K562 (cell line): ENCODE data around the gene AUNIP. TPM values are rescaled to one million over a fixed set of nuclear protein-coding genes. Genes with fewer than 3 reads are reported as not detected.

Experiments used
- ATAC-seq: fragments of 200-7000 bp; cut with Tn5 transposase; 3 replicates; pipeline ENCODE4 v1.9.1; 2020; ENCODE audit warnings: moderate library complexity
- BruUV-seq: library from RNA; stranded (reverse); fragments of 400-500 nt; replicated peaks from 2 replicates; lab custom pipeline; 2021; lab: Mats Ljungman, UMichigan
- CTCF ChIA-PET: fragments of 300-600 bp; formaldehyde crosslinking; extraction: SDS; loops from one replicate; lab custom pipeline; 2021; ENCODE audit warnings: low intra/inter-chr PET ratio; lab: Yijun Ruan, JAX
- POLR2A ChIA-PET: fragments of 300-600, 350-650 bp; sonication (Branson Sonifier 250); formaldehyde crosslinking; extraction: SDS; loops from one replicate; lab custom pipeline; 2021; ENCODE audit warnings: antibody characterized with exemption, inconsistent platforms; lab: Yijun Ruan, JAX
- DNase-seq, 4 experiments: peaks; one replicate each; pipeline versions ENCODE4 v3.0.0 to v3.0.0-alpha.2; 2011 to 2018; ENCODE audit warnings: low spot score in 3 of 4, mixed read lengths in 3 of 4; ENCODE audit errors: extremely low read depth in 1 of 4
- FAIRE-seq: peaks from 2 replicates; lab custom pipeline; 2011; peaks lifted over from hg19 to GRCh38; lab: Jason Lieb, UNC
- H2AFZ ChIP-seq: 2 replicates; pipeline ENCODE4 v1.6.0; 2011; ENCODE audit warnings: low read depth, low read length, control low read depth, inconsistent platforms
- H3K27ac ChIP-seq: fragments of 200-600 bp; 3 replicates; pipeline ENCODE4 v1.8.0; 2011; ENCODE audit warnings: low read depth, mild to moderate bottlenecking, control low read depth, inconsistent platforms, low read length, moderate library complexity, mixed read lengths; ENCODE audit errors: extremely low read depth
- H3K27me3 ChIP-seq, 2 experiments: fragments of 300-600 bp in 1 of 2; 2 replicates in 1 of 2; 3 replicates in 1 of 2; pipeline versions ENCODE4 v1.6.0 to v1.8.0; 2011; ENCODE audit warnings: inconsistent platforms in 2 of 2, low read length in 2 of 2, mild to moderate bottlenecking in 1 of 2, mixed read lengths in 1 of 2, moderate library complexity in 1 of 2; ENCODE audit not compliant: control insufficient read depth in 2 of 2, insufficient read depth in 2 of 2
- H3K36me3 ChIP-seq: fragments of 300-600 bp; 3 replicates; pipeline ENCODE4 v1.8.0; 2011; ENCODE audit warnings: mild to moderate bottlenecking, low read length, inconsistent platforms; ENCODE audit not compliant: control insufficient read depth, insufficient read depth
- H3K4me1 ChIP-seq, 2 experiments: fragments of 200-600 bp in 1 of 2; replicated peaks in 1 of 2; 2 replicates in 1 of 2; 3 replicates in 1 of 2; pipeline versions ENCODE4 v1.5.1 to v1.8.0; 2011; ENCODE audit warnings: inconsistent platforms in 2 of 2, low read length in 2 of 2, mild to moderate bottlenecking in 1 of 2, mixed read lengths in 1 of 2, moderate library complexity in 1 of 2; ENCODE audit not compliant: control insufficient read depth in 2 of 2, insufficient read depth in 2 of 2
- H3K4me2 ChIP-seq: 2 replicates; pipeline ENCODE4 v1.6.1; 2011; ENCODE audit warnings: low read length, control low read depth, inconsistent platforms, mixed read lengths; ENCODE audit not compliant: insufficient read depth
- H3K4me3 ChIP-seq: fragments of 200-600 bp; sonication (generic), shearing (Covaris generic); 2 replicates; pipeline ENCODE4 v1.5.1; 2016; ENCODE audit warnings: control low read depth, inconsistent platforms
- H3K79me2 ChIP-seq: fragments of 200-600 bp; 3 replicates; pipeline ENCODE4 v1.8.0; 2011; ENCODE audit warnings: low read length, inconsistent platforms; ENCODE audit not compliant: control insufficient read depth, insufficient read depth
- H3K9ac ChIP-seq, 2 experiments: 2 replicates each; pipeline versions ENCODE4 v1.6.0 to v1.6.1; 2011; ENCODE audit warnings: low read depth in 2 of 2, low read length in 2 of 2, control low read depth in 1 of 2, inconsistent platforms in 1 of 2, mild to moderate bottlenecking in 1 of 2, mixed read lengths in 1 of 2; ENCODE audit not compliant: insufficient read depth in 1 of 2
- H3K9me1 ChIP-seq: one replicate; pipeline ENCODE4 v1.6.0; 2011; ENCODE audit warnings: inconsistent platforms, mild to moderate bottlenecking, low read length, moderate library complexity; ENCODE audit not compliant: control insufficient read depth, insufficient read depth
- H3K9me3 ChIP-seq: replicated peaks from 2 replicates; pipeline ENCODE4 v1.5.1; 2011; ENCODE audit warnings: low read depth, low read length, inconsistent platforms; ENCODE audit not compliant: control insufficient read depth, insufficient read depth
- H4K20me1 ChIP-seq: replicated peaks from 2 replicates; pipeline ENCODE4 v1.6.1; 2011; ENCODE audit warnings: low read length, inconsistent platforms, mixed read lengths; ENCODE audit not compliant: control insufficient read depth, insufficient read depth
- MYNN ChIP-seq, 2 experiments: sonication (generic); formaldehyde crosslinking in 1 of 2; IDR thresholded peaks; 2 replicates each; pipeline versions ENCODE4 v1.5.0 to v1.6.1; 2016 to 2020; ENCODE audit warnings: antibody characterized with exemption in 1 of 2, missing genetic modification reagents in 1 of 2
- POLR2G ChIP-seq: fragments of 200-400 bp; formaldehyde crosslinking; IDR thresholded peaks from 2 replicates; pipeline ENCODE4 v1.6.1; 2017; ENCODE audit warnings: low read depth, mild to moderate bottlenecking, antibody characterized with exemption, low read length, moderate library complexity
- RBFOX2 ChIP-seq: fragments of 200-400 bp; formaldehyde crosslinking; IDR thresholded peaks from 2 replicates; pipeline ENCODE4 v1.6.1; 2017; ENCODE audit warnings: low read depth, mild to moderate bottlenecking, low read length, moderate library complexity
- SMAD1 ChIP-seq: fragments of 150-350 bp; IDR thresholded peaks from 2 replicates; pipeline ENCODE4 v1.6.1; 2014; ENCODE audit warnings: low read length, low read depth; ENCODE audit not compliant: partially characterized antibody
- STAG1 ChIP-seq: sonication (generic); formaldehyde crosslinking; IDR thresholded peaks from 2 replicates; pipeline ENCODE4 v1.5.0; 2020; ENCODE audit warnings: missing genetic modification reagents, borderline replicate concordance
- WGBS: fragments of 100-300 bp; shearing (Covaris generic); methylation state at CpG from one replicate; pipeline ENCODE4 v1.1.6; 2016; ENCODE audit warnings: low coverage, mixed read lengths; ENCODE audit not compliant: insufficient coverage; ENCODE audit errors: missing lambda C conversion rate; 5-methylcytosine and 5-hydroxymethylcytosine counted together
- in situ Hi-C: fragments of 300-500 bp; cut with MboI; formaldehyde crosslinking; loops from 4 replicates; pipeline ENCODE4 v1.15.0; 2018; ENCODE audit warnings: inconsistent platforms, mixed read lengths
- intact Hi-C: fragments of 100-400 bp; cut with micrococcal nuclease; formaldehyde crosslinking; loops from 2 replicates; pipeline ENCODE4 v1.14.2; 2022
- polyA plus RNA-seq, 8 experiments: library from polyadenylated mRNA; depleted of rRNA in 4 of 8; stranded (reverse) in 5 of 8; unstranded in 3 of 8; fragments of >200 nt; fragmentation: Nextera tagmentation in 2 of 8; fragmentation: Illumina TruSeq in 1 of 8; extraction: Ambion mirVana in 2 of 8; extraction: Trizol in 1 of 8; gene quantifications; 2 replicates each; pipeline versions ENCODE4 v1.2.1 to v1.2.3, GENCODE V29; 2011 to 2014; ENCODE audit warnings: inconsistent platforms in 1 of 8, missing spikeins in 1 of 8
- total RNA-seq, 7 experiments: library from RNA; depleted of rRNA in 6 of 7; stranded (reverse); fragments of >200 nt in 6 of 7; fragmentation: Illumina TruSeq in 2 of 7; extraction: Trizol in 2 of 7; gene quantifications; 2 replicates each; pipeline versions ENCODE4 v1.2.1 to v1.2.3, GENCODE V29; 2011 to 2021; ENCODE audit warnings: low replicate concordance in 1 of 7

Gene AUNIP
- total and polyA plus RNA-seq, 9 of the 15 experiments (the other 6 are each of a cell fraction or from before 2014, with no cell fraction given), result 12.1 to 53.8 (median 47.1) TPM

GRCh38 chr1:25811384-25812082 lies 47.7 kb downstream of the AUNIP start:
- H3K9me1 ChIP-seq, result no peaks in the 10 kb centered on the region

More at GRCh38 chr1:25811384-25812082, 47.7 kb downstream of the AUNIP start:
- no peaks in the 10 kb centered on the region for H3K79me2 ChIP-seq
- peaks cover 2 to 57% of the 10 kb centered on the region in 2 experiments; a peak in 3 of 5 replicates for H3K4me1 ChIP-seq
- no peaks in the 10 kb centered on the region for H3K9me3 ChIP-seq
- 44% methylated on average over 13 of the region's 13 CpGs for WGBS
- POLR2A ChIA-PET, result interaction anchor here (0.6 to 1.6 kb wide), 5 partner anchors 13 to 912 kb away, joined by 3 to 4 read pairs (median 3); no protein-coding TSS in a partner anchor
- peak overlapping the region in 1 of 2 experiments; percentile 57; a peak in 2 of 4 replicates for H3K9ac ChIP-seq
- intact Hi-C loops (loop anchor here (2.0 kb wide), 1 partner anchor 203 kb away; no protein-coding TSS in a partner anchor), in situ Hi-C loops (loop anchor here (10.0 kb wide), 1 partner anchor 407 kb away; no protein-coding TSS in a partner anchor)
- H3K27me3 ChIP-seq, result no peaks in the 10 kb centered on the region
- FAIRE-seq (no peak), DNase-seq (no peak), ATAC-seq (no peak)
- no peak overlapping the region for H3K27ac ChIP-seq
- peaks cover 4% of the 10 kb centered on the region; the same call in 1 of the 2 replicates for H4K20me1 ChIP-seq
- H2AFZ ChIP-seq, result no peak overlapping the region
- no TSS peak for BruUV-seq
- H3K4me3 ChIP-seq, result no peak overlapping the region
- CTCF ChIA-PET, result interaction anchor here (1.7 kb wide), 1 partner anchor 202 kb away, joined by 14 read pairs; no protein-coding TSS in a partner anchor
- no peak overlapping the region for H3K4me2 ChIP-seq
- TF ChIP-seq RBFOX2 (peak; percentile 7; the same call in 1 of the 2 replicates), MYNN (IDR thresholded peaks at IDR 0.05) (no peak), MYNN (CRISPR knock-in tag; IDR thresholded peaks at IDR 0.05) (no peak), SMAD1 (no peak), STAG1 (0 out of 2 replicates have a peak, but pooled peaks have one; percentile 7), POLR2G (peak; percentile 55; the same call in 1 of the 2 replicates)
- peaks cover 4% of the 10 kb centered on the region; the same call in 1 of the 3 replicates for H3K36me3 ChIP-seq
